Upper lobe of right lung (tissue), 1 donor: ENCODE measurements around the gene SAXO1. TPM values are rescaled to one million over a fixed set of nuclear protein-coding genes. Genes with fewer than 3 reads are reported as not detected.

ENCODE experiments used
- ATAC-seq: fragments of 200-7000 bp; cut with Tn5 transposase; one replicate; pipeline ENCODE4 v1.9.1; 2020; ENCODE audit warnings: mild to moderate bottlenecking, moderate library complexity
- DNase-seq: peaks from one replicate; pipeline ENCODE4 v3.0.0-alpha.2; 2020
- H3K27ac ChIP-seq: fragments of 200-600 bp; one replicate; pipeline ENCODE4 v1.8.0; 2022
- H3K27me3 ChIP-seq: fragments of 200-600 bp; one replicate; pipeline ENCODE4 v1.8.0; 2022; ENCODE audit warnings: mild to moderate bottlenecking
- H3K36me3 ChIP-seq: fragments of 200-600 bp; one replicate; pipeline ENCODE4 v1.8.0; 2022
- H3K4me1 ChIP-seq: fragments of 200-600 bp; one replicate; pipeline ENCODE4 v1.8.0; 2022
- H3K4me3 ChIP-seq: fragments of 200-600 bp; one replicate; pipeline ENCODE4 v1.8.0; 2022; ENCODE audit warnings: mild to moderate bottlenecking
- H3K9me3 ChIP-seq: fragments of 200-600 bp; one replicate; pipeline ENCODE4 v1.8.0; 2022
- CTCF ChIP-seq: fragments of 200-600 bp; IDR thresholded peaks from one replicate; pipeline ENCODE4 v1.8.0; 2022; ENCODE audit warnings: antibody characterized with exemption
- intact Hi-C: fragments of 100-400 bp; cut with DNase I; formaldehyde crosslinking; loops from one replicate; pipeline ENCODE4 v1.11.0; 2022
- total RNA-seq: library from RNA; stranded (reverse); fragmentation: NEBNext Ultra II Directional; extraction: Animal tissue kit (Norgen Biotek cat#: 25700); gene quantifications from one replicate; pipeline ENCODE4 v1.2.1, GENCODE V29; 2021
- donor health status: DM: no; HTN: yes; CAD: no; lungs with severe emphysema.

Gene SAXO1
- total RNA-seq, 1 donor from 2014 or later = 0.12 TPM

GRCh38 chr9:18905028-18905882 is 127.8 kb downstream of the SAXO1 start:
- no peaks in the 10 kb centered on the region for H3K4me1 ChIP-seq
- ATAC-seq = no peak

GRCh38 chr9:18903450-18903849 is 129.6 kb downstream of the SAXO1 start:
- DNase-seq = no peak
- H3K4me3 ChIP-seq = no peak overlapping the region
- no peaks in the 10 kb centered on the region for H3K27me3 ChIP-seq
- ATAC-seq = no peak
- intact Hi-C loops = no loop called here
- H3K9me3 ChIP-seq = no peaks in the 10 kb centered on the region
- H3K36me3 ChIP-seq = no peaks in the 10 kb centered on the region
- no peaks in the 10 kb centered on the region for H3K4me1 ChIP-seq
- TF ChIP-seq CTCF = no peak
- no peak overlapping the region for H3K27ac ChIP-seq

More at GRCh38 chr9:18905028-18905882, 127.8 kb downstream of the SAXO1 start:
- no peak for TF ChIP-seq CTCF
- Histone ChIP-seq H3K4me3 (no peak overlapping the region), H3K27ac (no peak overlapping the region), H3K36me3 (no peaks in the 10 kb centered on the region), H3K9me3 (no peaks in the 10 kb centered on the region), H3K27me3 (no peaks in the 10 kb centered on the region)
- intact Hi-C loops = no loop called here
- no peak for DNase-seq

- Histone ChIP-seq H3K27ac (no peak overlapping the region), H3K36me3 (no peaks in the 10 kb centered on the region), H3K4me3 (no peak overlapping the region), H3K27me3 (no peaks in the 10 kb centered on the region), H3K9me3 (peaks cover 13% of the 10 kb centered on the region), H3K4me1 (no peaks in the 10 kb centered on the region)
- no peak for ATAC-seq
- DNase-seq = no peak
- no peak for TF ChIP-seq CTCF
- intact Hi-C loops = no loop called here
Observed at GRCh38 chr9:18896531-18897179, 136.4 kb downstream of the SAXO1 start.

DNA sequence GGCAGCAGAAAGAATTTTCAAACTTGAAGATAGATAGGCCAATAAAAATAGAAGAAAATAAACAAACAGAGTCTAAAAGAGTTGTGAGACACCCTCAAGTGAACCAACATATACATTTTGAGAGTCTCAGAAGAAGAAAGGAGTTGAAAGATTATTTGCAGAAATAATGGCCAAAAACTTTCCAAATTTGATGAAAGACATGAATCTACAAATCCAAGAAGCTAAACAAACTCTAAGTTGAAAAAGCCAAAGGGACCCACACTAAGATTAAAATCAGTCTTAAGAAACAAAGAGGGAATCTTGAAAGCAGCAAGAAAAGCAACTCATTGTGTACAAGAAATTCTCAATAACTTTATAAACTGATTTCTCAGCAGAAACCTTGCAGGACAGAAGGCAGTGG is 137.0 kb downstream of the SAXO1 start:
- no peak for ATAC-seq
- H3K27me3 ChIP-seq = no peaks in the 10 kb centered on the region
- no peak for TF ChIP-seq CTCF
- no peak for DNase-seq
- peaks cover 13% of the 10 kb centered on the region for H3K9me3 ChIP-seq
- no peaks in the 10 kb centered on the region for H3K4me1 ChIP-seq
- intact Hi-C loops = no loop called here
- H3K27ac ChIP-seq = no peak overlapping the region
- no peak overlapping the region for H3K4me3 ChIP-seq
- no peaks in the 10 kb centered on the region for H3K36me3 ChIP-seq

GRCh38 chr9:18893491-18893890 is 139.5 kb downstream of the SAXO1 start:
- DNase-seq (no peak), ATAC-seq (no peak)
- H3K27ac ChIP-seq = no peak overlapping the region
- H3K9me3 ChIP-seq = peaks cover 13% of the 10 kb centered on the region
- H3K4me1 ChIP-seq = no peaks in the 10 kb centered on the region
- no peaks in the 10 kb centered on the region for H3K27me3 ChIP-seq
- intact Hi-C loops = no loop called here
- H3K36me3 ChIP-seq = no peaks in the 10 kb centered on the region
- TF ChIP-seq CTCF = no peak
- no peak overlapping the region for H3K4me3 ChIP-seq
